Trophoblast cell (in vitro differentiated cells and primary cell): ENCODE results near the gene FHIT.

ENCODE experiments used
- DNase-seq, 2 donors: peaks; one replicate each; pipeline ENCODE4 v3.0.0-alpha.2; 2016
- H2AFZ ChIP-seq: 2 replicates; pipeline ENCODE4 v1.6.1; 2013; ENCODE audit warnings: low read length, moderate library complexity, mild to moderate bottlenecking; ENCODE audit not compliant: insufficient read depth, poor library complexity
- H2AK5ac ChIP-seq: 2 replicates; pipeline ENCODE4 v1.6.1; 2013; ENCODE audit warnings: mild to moderate bottlenecking, low read length
- H2BK120ac ChIP-seq: 2 replicates; pipeline ENCODE4 v1.6.1; 2013; ENCODE audit warnings: low read length, mild to moderate bottlenecking, moderate library complexity; ENCODE audit not compliant: insufficient read depth, poor library complexity
- H2BK12ac ChIP-seq: 2 replicates; pipeline ENCODE4 v1.6.1; 2013; ENCODE audit warnings: mild to moderate bottlenecking, low read length, moderate library complexity
- H2BK5ac ChIP-seq: 2 replicates; pipeline ENCODE4 v1.6.1; 2013; ENCODE audit warnings: low read length, low read depth, moderate library complexity, mild to moderate bottlenecking; ENCODE audit not compliant: poor library complexity
- H3K14ac ChIP-seq: 2 replicates; pipeline ENCODE4 v1.6.1; 2013; ENCODE audit warnings: mild to moderate bottlenecking, low read length
- H3K18ac ChIP-seq: 2 replicates; pipeline ENCODE4 v1.6.1; 2013; ENCODE audit warnings: mild to moderate bottlenecking, low read length
- H3K23ac ChIP-seq: 2 replicates; pipeline ENCODE4 v1.6.1; 2013; ENCODE audit warnings: low read length
- H3K27ac ChIP-seq: 2 replicates; pipeline ENCODE4 v1.5.1; 2013; ENCODE audit warnings: low read depth, mild to moderate bottlenecking, inconsistent platforms, low read length, moderate library complexity
- H3K27me3 ChIP-seq: 2 replicates; pipeline ENCODE4 v1.6.1; 2013; ENCODE audit warnings: inconsistent platforms, mild to moderate bottlenecking, low read length, moderate library complexity; ENCODE audit not compliant: insufficient read depth
- H3K36me3 ChIP-seq, 2 experiments: 1 replicate in 1 of 2; 2 replicates in 1 of 2; pipeline ENCODE4 v1.6.1; 2013; ENCODE audit warnings: low read length in 2 of 2, mild to moderate bottlenecking in 2 of 2, moderate library complexity in 1 of 2; ENCODE audit not compliant: insufficient read depth in 2 of 2, control insufficient read depth in 1 of 2
- H3K4ac ChIP-seq: 2 replicates; pipeline ENCODE4 v1.6.1; 2013; ENCODE audit warnings: low read depth, mild to moderate bottlenecking, low read length, moderate library complexity
- H3K4me1 ChIP-seq, 2 experiments: 1 replicate in 1 of 2; 2 replicates in 1 of 2; pipeline ENCODE4 v1.6.1; 2013; ENCODE audit warnings: low read length in 2 of 2, mild to moderate bottlenecking in 2 of 2, moderate library complexity in 1 of 2; ENCODE audit not compliant: insufficient read depth in 2 of 2, control insufficient read depth in 1 of 2
- H3K4me2 ChIP-seq: 2 replicates; pipeline ENCODE4 v1.6.1; 2013; ENCODE audit warnings: inconsistent platforms, mild to moderate bottlenecking, low read length, moderate library complexity
- H3K4me3 ChIP-seq: 2 replicates; pipeline ENCODE4 v1.5.1; 2013; ENCODE audit warnings: mild to moderate bottlenecking, low read depth, low read length, inconsistent platforms
- H3K79me1 ChIP-seq: one replicate; pipeline ENCODE4 v1.6.1; 2013; ENCODE audit warnings: low read length
- H3K79me2 ChIP-seq: 2 replicates; pipeline ENCODE4 v1.6.1; 2013; ENCODE audit warnings: low read length, mild to moderate bottlenecking; ENCODE audit not compliant: control insufficient read depth, insufficient read depth, poor library complexity
- H3K9ac ChIP-seq: 2 replicates; pipeline ENCODE4 v1.6.1; 2013; ENCODE audit warnings: mild to moderate bottlenecking, low read length
- H3K9me3 ChIP-seq: 2 replicates; pipeline ENCODE4 v1.6.1; 2013; ENCODE audit warnings: low read depth, mild to moderate bottlenecking, control low read depth, inconsistent platforms, low read length; ENCODE audit not compliant: insufficient read depth
- H4K12ac ChIP-seq: 2 replicates; pipeline ENCODE4 v1.6.1; 2013; ENCODE audit warnings: low read depth, mild to moderate bottlenecking, low read length, moderate library complexity
- H4K8ac ChIP-seq: 2 replicates; pipeline ENCODE4 v1.6.1; 2013; ENCODE audit warnings: low read depth, mild to moderate bottlenecking, low read length, moderate library complexity
- H4K91ac ChIP-seq: one replicate; pipeline ENCODE4 v1.6.1; 2013; ENCODE audit warnings: low read depth, mild to moderate bottlenecking, low read length, moderate library complexity
- WGBS: extraction: QIAGEN DNeasy Blood & Tissue Kit; methylation state at CpG from one replicate; pipeline ENCODE4 v1.1.7; 2013; ENCODE audit warnings: missing lambda C conversion rate; ENCODE audit not compliant: insufficient read length, insufficient coverage; ENCODE audit errors: extremely low coverage; 5-methylcytosine and 5-hydroxymethylcytosine counted together

FHIT gene

GRCh38 chr3:60523536-60523935 is 727.7 kb downstream of the FHIT start:
- no peak overlapping the region for H4K91ac ChIP-seq
- H4K12ac ChIP-seq = no peak overlapping the region
- H3K4ac ChIP-seq = no peak overlapping the region
- H3K27me3 ChIP-seq = no peaks in the 10 kb centered on the region
- H2AK5ac ChIP-seq = no peak overlapping the region
- WGBS = no CpG with 5 or more reads among the region's 2 CpGs
- H3K4me2 ChIP-seq = no peak overlapping the region
- H3K79me2 ChIP-seq = no peaks in the 10 kb centered on the region
- H3K79me1 ChIP-seq = no peaks in the 10 kb centered on the region
- no peak overlapping the region for H2BK120ac ChIP-seq
- no peaks in the 10 kb centered on the region for H3K4me1 ChIP-seq
- no peak overlapping the region for H3K9ac ChIP-seq
- H2AFZ ChIP-seq = no peak overlapping the region
- no peak overlapping the region for H2BK5ac ChIP-seq
- peaks cover 0 to 1% of the 10 kb centered on the region in 2 experiments for H3K36me3 ChIP-seq
- no peak overlapping the region for H3K14ac ChIP-seq
- no peak for DNase-seq
- no peaks in the 10 kb centered on the region for H3K9me3 ChIP-seq
- H3K23ac ChIP-seq = no peak overlapping the region
- no peak overlapping the region for H3K18ac ChIP-seq
- H3K27ac ChIP-seq = no peak overlapping the region
- H4K8ac ChIP-seq = no peak overlapping the region
- H3K4me3 ChIP-seq = no peak overlapping the region
- H2BK12ac ChIP-seq = no peak overlapping the region

DNA sequence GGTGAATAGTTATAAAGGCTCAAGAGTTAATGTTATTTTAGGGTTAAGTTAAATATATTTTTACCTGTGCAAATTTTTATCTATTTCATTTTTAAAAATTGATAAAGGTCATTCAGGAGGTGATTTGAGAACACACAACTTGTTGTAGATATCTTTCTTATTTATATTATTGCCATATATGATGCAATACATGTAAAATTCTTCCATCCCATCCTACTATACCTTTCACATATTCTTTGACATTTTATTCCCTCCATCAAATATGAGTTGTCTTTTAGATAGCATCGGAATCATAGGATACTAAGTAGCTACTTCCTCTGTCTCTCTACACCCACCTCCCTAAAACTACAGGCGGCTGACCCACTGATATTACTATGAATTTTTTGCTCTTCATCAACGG is 734.1 kb downstream of the FHIT start:
- WGBS = no CpG with 5 or more reads among the region's 3 CpGs
- Histone ChIP-seq H2AK5ac (no peak overlapping the region), H3K79me2 (no peaks in the 10 kb centered on the region), H3K79me1 (no peaks in the 10 kb centered on the region), H4K8ac (no peak overlapping the region), H3K4me3 (no peak overlapping the region), H2BK12ac (no peak overlapping the region), H3K27ac (no peak overlapping the region), H3K4me1 (no peaks in the 10 kb centered on the region), H4K91ac (no peak overlapping the region), H3K4me2 (no peak overlapping the region), H3K14ac (no peak overlapping the region), H3K23ac (no peak overlapping the region), H2BK120ac (no peak overlapping the region), H3K27me3 (no peaks in the 10 kb centered on the region), H4K12ac (no peak overlapping the region), H3K36me3 (no peaks in the 10 kb centered on the region), H3K18ac (no peak overlapping the region), H3K9me3 (peaks cover 2% of the 10 kb centered on the region), H2AFZ (no peak overlapping the region), H2BK5ac (no peak overlapping the region), H3K9ac (no peak overlapping the region), H3K4ac (no peak overlapping the region)
- no peak for DNase-seq

GRCh38 chr3:60514866-60515265 is 736.4 kb downstream of the FHIT start:
- H3K9ac ChIP-seq = no peak overlapping the region
- no peak overlapping the region for H3K27ac ChIP-seq
- H4K8ac ChIP-seq = no peak overlapping the region
- H3K4ac ChIP-seq = no peak overlapping the region
- no peaks in the 10 kb centered on the region for H3K36me3 ChIP-seq
- no peaks in the 10 kb centered on the region for H3K79me1 ChIP-seq
- H3K27me3 ChIP-seq = no peaks in the 10 kb centered on the region
- no peak overlapping the region for H3K23ac ChIP-seq
- no peaks in the 10 kb centered on the region for H3K4me1 ChIP-seq
- H3K4me3 ChIP-seq = no peak overlapping the region
- H3K9me3 ChIP-seq = peaks cover 2% of the 10 kb centered on the region
- no peak overlapping the region for H3K18ac ChIP-seq
- no peak overlapping the region for H3K14ac ChIP-seq
- H2BK5ac ChIP-seq = no peak overlapping the region
- H4K91ac ChIP-seq = no peak overlapping the region
- H3K4me2 ChIP-seq = no peak overlapping the region
- H2AK5ac ChIP-seq = no peak overlapping the region
- no CpG with 5 or more reads among the region's 8 CpGs for WGBS
- no peak overlapping the region for H2BK120ac ChIP-seq
- DNase-seq = no peak
- H3K79me2 ChIP-seq = no peaks in the 10 kb centered on the region
- H4K12ac ChIP-seq = no peak overlapping the region
- no peak overlapping the region for H2BK12ac ChIP-seq
- H2AFZ ChIP-seq = no peak overlapping the region

GRCh38 chr3:60514085-60514649 is 737.1 kb downstream of the FHIT start:
- H3K79me2 ChIP-seq = no peaks in the 10 kb centered on the region
- no peaks in the 10 kb centered on the region for H3K79me1 ChIP-seq
- no peaks in the 10 kb centered on the region for H3K4me1 ChIP-seq
- H3K23ac ChIP-seq = no peak overlapping the region
- no peaks in the 10 kb centered on the region for H3K27me3 ChIP-seq
- H3K9ac ChIP-seq = no peak overlapping the region
- H3K18ac ChIP-seq = no peak overlapping the region
- no peak overlapping the region for H4K8ac ChIP-seq
- no peak overlapping the region for H4K12ac ChIP-seq
- no peak overlapping the region for H2BK5ac ChIP-seq
- no peak overlapping the region for H2BK120ac ChIP-seq
- H2BK12ac ChIP-seq = no peak overlapping the region
- no CpG with 5 or more reads among the region's 9 CpGs for WGBS
- no peak overlapping the region for H3K27ac ChIP-seq
- H3K9me3 ChIP-seq = peaks cover 2% of the 10 kb centered on the region
- no peak overlapping the region for H3K4me3 ChIP-seq
- no peak overlapping the region for H3K14ac ChIP-seq
- H4K91ac ChIP-seq = no peak overlapping the region
- H2AK5ac ChIP-seq = no peak overlapping the region
- H3K4me2 ChIP-seq = no peak overlapping the region
- H2AFZ ChIP-seq = no peak overlapping the region
- H3K4ac ChIP-seq = no peak overlapping the region
- no peaks in the 10 kb centered on the region for H3K36me3 ChIP-seq
- no peak for DNase-seq
